Testis (tissue), 3 donors: Measurements from ENCODE around the gene RIMKLA. TPM values are rescaled to one million over a fixed set of nuclear protein-coding genes. Genes with fewer than 3 reads are reported as not detected.

Experiments
- DNase-seq: peaks from one replicate; pipeline ENCODE4 v3.0.0-alpha.2; 2019
- H3K27ac ChIP-seq, 2 donors: fragments of 200-600 bp; sonication (generic); one replicate each; pipeline ENCODE4 v1.5.1; 2019
- H3K27me3 ChIP-seq: fragments of 200-600 bp; sonication (generic); one replicate; pipeline ENCODE4 v1.5.1; 2019
- H3K36me3 ChIP-seq: fragments of 200-600 bp; sonication (generic); one replicate; pipeline ENCODE4 v1.5.1; 2017; ENCODE audit warnings: low read depth; ENCODE audit errors: missing control alignments
- H3K4me1 ChIP-seq: fragments of 200-600 bp; sonication (generic); one replicate; pipeline ENCODE4 v1.5.1; 2019
- H3K4me3 ChIP-seq, 2 donors: fragments of 200-600 bp; sonication (generic); one replicate each; pipeline ENCODE4 v1.5.1; 2017 to 2019
- H3K9me3 ChIP-seq: fragments of 200-600 bp; sonication (generic); one replicate; pipeline ENCODE4 v1.5.1; 2017
- CTCF ChIP-seq, 3 experiments: fragments of 450-650 bp in 2 of 3; fragments of 200-600 bp in 1 of 3; sonication (generic) in 1 of 3; IDR thresholded peaks; one replicate each; pipeline ENCODE4 v1.5.1; 2016 to 2019; ENCODE audit warnings: antibody characterized with exemption in 3 of 3, mild to moderate bottlenecking in 2 of 3, moderate library complexity in 1 of 3
- POLR2A ChIP-seq: fragments of 450-650 bp; IDR thresholded peaks from one replicate; pipeline ENCODE4 v1.6.1; 2017; ENCODE audit warnings: antibody characterized with exemption, mild to moderate bottlenecking, moderate library complexity
- WGBS, 2 donors: methylation state at CpG; one replicate each; pipeline ENCODE4 v1.1.5; 2018; 5-methylcytosine and 5-hydroxymethylcytosine counted together
- intact Hi-C: fragments of 100-400 bp; cut with DNase I; formaldehyde crosslinking; loops from one replicate; pipeline ENCODE4 v1.15.1; 2023; ENCODE audit warnings: low total_unique reads
- polyA plus RNA-seq: library from polyadenylated mRNA; stranded (reverse); fragments of 350-450 nt; fragmentation: Illumina TruSeq; extraction: RNeasy Lipid Tissue Mini Kit (QIAGEN cat#74804); gene quantifications from one replicate; pipeline ENCODE4 v1.2.3, GENCODE V29; 2014; ENCODE audit warnings: low read depth, low replicate concordance; ENCODE audit not compliant: insufficient read depth
- total RNA-seq, 2 donors: library from RNA; depleted of rRNA; stranded (reverse); fragments of >200 nt; gene quantifications; one replicate each; pipeline ENCODE4 v1.2.3, GENCODE V29; 2016

Gene RIMKLA
- total and polyA plus RNA-seq, 3 donors from 2014 or later: 2.2 to 2.6 (median 2.4) TPM

GRCh38 chr1:42359466-42359865 is 21.1 kb upstream of the RIMKLA start:
- TF ChIP-seq CTCF (IDR thresholded peaks at IDR 0.05) (no peak), POLR2A (no peak)
- Histone ChIP-seq H3K4me3 (no peak overlapping the region), H3K9me3 (no peaks in the 10 kb centered on the region), H3K36me3 (no peaks in the 10 kb centered on the region), H3K27ac (no peak overlapping the region), H3K4me1 (no peaks in the 10 kb centered on the region), H3K27me3 (no peaks in the 10 kb centered on the region)
- 42 to 77% methylated on average over 1 of the region's 1 CpG for WGBS, 2 donors
- DNase-seq: no peak
- intact Hi-C loops: no loop called here

- no peak for DNase-seq
- TF ChIP-seq POLR2A (no peak), CTCF (IDR thresholded peaks at IDR 0.05) (no peak)
- Histone ChIP-seq H3K9me3 (no peaks in the 10 kb centered on the region), H3K36me3 (no peaks in the 10 kb centered on the region), H3K27ac (no peak overlapping the region), H3K4me1 (no peaks in the 10 kb centered on the region), H3K4me3 (no peak overlapping the region), H3K27me3 (no peaks in the 10 kb centered on the region)
- 86 to 88% methylated on average over 6 of the region's 6 CpGs for WGBS, 2 donors
- intact Hi-C loops: no loop called here
These were observed 16.5 kb upstream of the RIMKLA start for GRCh38 chr1:42364089-42364488.

GRCh38 chr1:42364542-42364941 is 16.1 kb upstream of the RIMKLA start:
- Histone ChIP-seq H3K9me3 (no peaks in the 10 kb centered on the region), H3K27me3 (no peaks in the 10 kb centered on the region), H3K36me3 (no peaks in the 10 kb centered on the region), H3K4me3 (no peak overlapping the region), H3K4me1 (no peaks in the 10 kb centered on the region), H3K27ac (no peak overlapping the region)
- WGBS, 2 donors: 94 to 100% methylated on average over 2 of the region's 2 CpGs
- no peak for DNase-seq
- intact Hi-C loops: no loop called here
- TF ChIP-seq CTCF (IDR thresholded peaks at IDR 0.05) (no peak), POLR2A (no peak)

GRCh38 chr1:42365118-42365517 is 15.5 kb upstream of the RIMKLA start:
- 70 to 75% methylated on average over 2 of the region's 2 CpGs for WGBS, 2 donors
- no peak for TF ChIP-seq CTCF (IDR thresholded peaks at IDR 0.05)
- TF ChIP-seq POLR2A: no peak
- intact Hi-C loops: no loop called here

GRCh38 chr1:42368096-42368795 is 12.3 kb upstream of the RIMKLA start:
- intact Hi-C loops: no loop called here

More at GRCh38 chr1:42365118-42365517, 15.5 kb upstream of the RIMKLA start:
- no peaks in the 10 kb centered on the region for H3K9me3 ChIP-seq
- no peaks in the 10 kb centered on the region for H3K27me3 ChIP-seq
- H3K4me3 ChIP-seq: no peak overlapping the region
- no peaks in the 10 kb centered on the region for H3K4me1 ChIP-seq
- no peak overlapping the region for H3K27ac ChIP-seq
- H3K36me3 ChIP-seq: no peaks in the 10 kb centered on the region
- DNase-seq: no peak

More at GRCh38 chr1:42368096-42368795, 12.3 kb upstream of the RIMKLA start:
- H3K36me3 ChIP-seq: no peaks in the 10 kb centered on the region
- H3K4me3 ChIP-seq: no peak overlapping the region
- H3K27ac ChIP-seq: no peak overlapping the region
- no peaks in the 10 kb centered on the region for H3K4me1 ChIP-seq
- no peaks in the 10 kb centered on the region for H3K9me3 ChIP-seq
- H3K27me3 ChIP-seq: no peaks in the 10 kb centered on the region
- WGBS, 2 donors: 83 to 85% methylated on average over 7 of the region's 7 CpGs
- TF ChIP-seq POLR2A (no peak), CTCF (IDR thresholded peaks at IDR 0.05) (no peak)
- DNase-seq: no peak
